NCI-H2081 (cell line): ENCODE results near the gene EFL1.
"Not testable (repeated sequence)": the region's sequence is repeated elsewhere in the genome, so short reads cannot be mapped to it uniquely, and the experiment has no call there.

Source experiments
- DNase-seq, 2 experiments: peaks; one replicate each; lab custom pipeline; 2025; lab: John Stamatoyannopoulos, UW

The EFL1 gene

DNA sequence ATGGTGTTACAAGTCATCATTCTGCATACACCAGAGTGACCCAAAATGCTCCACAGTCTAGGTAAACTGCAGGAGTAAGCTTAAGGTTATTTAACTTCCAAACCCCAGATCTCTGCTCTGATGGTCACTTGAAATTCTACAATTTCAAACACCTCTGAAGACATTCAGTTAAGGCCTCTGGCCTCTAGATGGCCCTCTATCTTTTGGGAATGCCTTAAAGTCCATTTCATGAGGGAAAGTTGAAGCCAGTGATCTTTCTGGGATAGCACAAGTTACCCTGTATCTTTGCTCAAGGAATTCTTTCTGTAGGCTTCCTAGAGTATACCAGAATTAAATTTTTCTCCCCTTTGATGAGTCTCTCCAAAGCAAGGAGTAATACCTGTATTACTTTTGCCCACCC lies 18.7 kb upstream of the EFL1 start:
- DNase-seq = not testable (repeated sequence)

- DNase-seq = no peak
Measured at GRCh38 chr15:82275410-82275809, 12.9 kb upstream of the EFL1 start.

- no peak for DNase-seq
Measured at GRCh38 chr15:82272154-82272553, 9.6 kb upstream of the EFL1 start.

GRCh38 chr15:82268454-82268853 lies 5.9 kb upstream of the EFL1 start:
- not testable (repeated sequence) for DNase-seq

- DNase-seq = not testable (repeated sequence)
Measured at GRCh38 chr15:82267137-82267536, 4.6 kb upstream of the EFL1 start.

GRCh38 chr15:82263350-82263749 lies 816 bp upstream of the EFL1 start:
- DNase-seq = peak; percentile 9 to 49

DNA sequence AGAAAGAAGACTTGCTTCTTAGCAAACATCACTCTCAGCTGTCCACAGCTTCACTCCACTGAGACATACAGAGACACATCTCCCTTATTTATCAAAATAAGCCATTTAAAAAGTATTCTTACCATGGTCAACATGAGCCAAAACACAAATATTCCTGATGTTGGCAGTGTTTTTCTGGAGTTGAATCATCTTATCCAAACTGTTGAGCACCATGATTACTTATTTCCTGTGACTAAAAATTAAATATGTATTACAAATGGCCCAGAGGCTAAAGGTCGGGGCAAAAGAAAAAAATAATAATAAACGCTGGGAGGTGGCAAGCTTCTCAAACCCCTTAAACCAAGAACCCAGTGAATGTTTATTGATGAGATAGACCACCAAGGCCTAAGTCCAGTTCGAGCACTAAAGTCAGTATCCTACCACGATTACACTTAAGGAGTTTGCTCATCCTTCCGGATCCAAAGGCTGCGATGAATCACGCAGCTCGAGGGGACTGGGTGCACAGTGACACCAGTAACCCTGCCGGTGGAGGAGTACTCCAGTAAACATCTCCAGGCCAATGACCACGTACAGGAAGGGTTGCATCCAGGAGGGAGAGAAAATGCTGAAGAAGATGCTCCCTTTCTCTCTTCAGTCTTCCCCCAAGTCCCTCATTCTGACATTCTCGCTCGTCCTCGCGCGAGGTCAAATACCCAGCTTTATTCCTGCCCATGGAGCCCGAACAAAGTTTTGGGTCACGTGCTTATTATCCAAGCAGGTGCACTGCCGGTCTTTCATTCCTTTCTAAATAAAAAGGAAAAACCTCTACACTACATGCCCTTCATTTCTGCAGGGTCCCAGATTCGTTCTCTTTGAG lies 740 bp downstream of the EFL1 start:
- peak in 1 of 2 experiments; percentile 28 for DNase-seq

- DNase-seq = not testable (repeated sequence)
Measured at GRCh38 chr15:82248261-82248660, 14.3 kb downstream of the EFL1 start.

- DNase-seq = not testable (repeated sequence)
Measured at GRCh38 chr15:82245956-82246355, 16.6 kb downstream of the EFL1 start.

DNA sequence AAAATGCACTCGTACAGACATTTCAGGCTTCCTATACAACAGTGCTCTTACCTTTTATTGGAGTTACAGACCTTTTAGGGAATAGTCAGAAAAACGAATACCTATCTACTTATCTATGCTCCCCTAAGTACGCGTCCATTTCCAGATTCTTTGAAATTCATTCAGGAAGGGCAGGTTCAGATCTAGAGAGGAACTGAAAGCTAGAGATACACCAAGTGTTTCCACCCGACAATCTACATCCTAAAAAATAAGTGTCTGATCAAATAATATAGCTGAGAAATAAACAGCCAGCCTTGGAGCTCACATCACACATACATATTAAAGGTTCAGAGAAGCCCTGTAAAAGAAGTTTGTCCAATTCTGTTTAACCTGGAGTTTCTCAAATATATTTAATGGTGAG lies 18.9 kb downstream of the EFL1 start:
- not testable (repeated sequence) for DNase-seq

GRCh38 chr15:82241836-82242499 lies 20.6 kb downstream of the EFL1 start:
- not testable (repeated sequence) for DNase-seq

DNA sequence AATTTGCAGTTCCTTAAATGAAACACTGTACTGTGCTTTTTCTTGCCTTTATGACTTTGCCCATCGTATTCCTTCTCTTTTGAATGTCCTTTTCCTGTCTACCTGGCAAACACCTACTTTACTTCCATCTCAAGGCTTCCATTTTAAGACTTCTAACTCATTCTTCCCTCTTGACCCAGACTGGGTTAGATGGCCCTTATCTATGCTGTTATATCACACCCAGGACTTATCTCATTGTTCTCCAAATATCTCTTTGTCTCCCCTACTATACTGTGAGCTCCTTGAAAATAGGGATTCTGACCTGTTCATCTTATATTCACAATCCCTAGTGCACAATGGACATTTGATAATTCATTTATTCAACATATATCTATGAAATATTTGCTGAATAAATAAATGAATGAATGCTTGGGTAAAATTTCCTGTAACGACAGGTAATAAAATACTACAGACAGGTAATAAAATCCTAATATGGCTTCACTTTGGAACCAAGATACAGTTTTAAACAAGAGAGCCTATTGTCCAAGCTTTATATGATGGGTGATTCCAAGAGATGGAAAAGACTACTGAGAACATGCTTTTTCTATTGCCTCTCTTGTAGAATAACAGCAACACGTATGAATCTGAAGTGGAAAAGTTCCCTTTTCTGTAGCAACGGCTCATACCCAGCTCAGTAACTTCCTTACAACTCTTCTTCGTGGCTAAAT lies 22.7 kb downstream of the EFL1 start:
- no peak for DNase-seq

- DNase-seq = not testable (repeated sequence)
Measured at GRCh38 chr15:82237944-82238534, 24.5 kb downstream of the EFL1 start.

- DNase-seq = no peak
Measured at GRCh38 chr15:82231842-82232241, 30.7 kb downstream of the EFL1 start.

DNA sequence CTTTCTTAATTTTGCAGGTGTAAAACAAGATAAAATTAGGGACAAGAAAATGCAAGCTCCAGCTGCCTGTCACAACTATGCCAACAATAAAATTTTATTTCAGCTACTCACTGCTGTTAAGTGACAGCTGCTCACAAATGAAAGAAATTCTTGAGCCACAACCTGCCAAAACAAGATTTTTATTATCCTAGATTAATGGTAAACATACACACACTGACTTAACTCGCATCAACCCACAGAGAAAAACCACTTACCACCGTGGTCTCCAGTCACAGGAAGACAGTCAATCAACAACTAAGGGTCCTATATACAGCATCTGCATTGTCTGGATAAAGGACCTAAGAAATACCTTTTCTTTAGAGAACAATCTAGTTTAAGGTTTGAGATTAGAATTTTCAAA lies 31.3 kb downstream of the EFL1 start:
- DNase-seq = no peak

DNA sequence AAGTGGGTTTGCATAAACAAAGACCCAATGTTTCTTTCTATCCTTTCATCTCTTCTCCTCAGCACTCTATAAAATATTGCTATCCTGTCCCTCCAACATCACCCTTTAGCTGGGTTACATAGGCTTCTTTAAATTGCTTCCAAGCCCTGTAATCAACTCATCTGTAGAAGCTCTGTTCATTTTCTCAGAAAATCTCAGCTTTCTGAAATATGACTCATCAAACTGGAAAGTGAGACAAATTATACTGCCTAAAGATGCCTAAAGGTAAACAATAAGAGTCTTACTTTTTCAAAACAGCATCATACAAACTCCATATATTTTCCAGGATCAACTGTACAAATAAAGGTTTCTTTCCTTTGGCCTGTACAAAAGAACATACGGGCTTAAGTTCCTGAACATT lies 33.8 kb downstream of the EFL1 start:
- DNase-seq = no peak

DNA sequence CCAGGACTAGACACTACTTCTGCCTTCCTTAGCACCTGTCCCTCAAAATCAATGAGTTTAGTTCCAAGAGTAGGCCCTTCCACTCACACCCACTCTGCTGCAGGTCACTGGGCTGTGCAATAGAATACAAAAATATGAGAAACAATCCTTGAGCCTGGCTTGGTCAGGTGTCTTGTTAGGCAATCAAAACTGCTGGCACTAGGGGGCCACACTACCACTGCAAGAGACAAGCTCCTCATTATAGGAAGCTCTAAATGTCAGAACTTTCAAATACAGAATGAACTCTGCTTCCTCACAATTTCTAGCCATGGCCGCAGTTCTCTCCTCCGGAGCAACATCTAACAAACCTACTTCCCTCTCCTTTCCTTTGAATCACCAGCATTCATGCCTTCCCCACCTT lies 41.0 kb downstream of the EFL1 start:
- peak in 1 of 2 experiments; percentile 23 for DNase-seq

DNA sequence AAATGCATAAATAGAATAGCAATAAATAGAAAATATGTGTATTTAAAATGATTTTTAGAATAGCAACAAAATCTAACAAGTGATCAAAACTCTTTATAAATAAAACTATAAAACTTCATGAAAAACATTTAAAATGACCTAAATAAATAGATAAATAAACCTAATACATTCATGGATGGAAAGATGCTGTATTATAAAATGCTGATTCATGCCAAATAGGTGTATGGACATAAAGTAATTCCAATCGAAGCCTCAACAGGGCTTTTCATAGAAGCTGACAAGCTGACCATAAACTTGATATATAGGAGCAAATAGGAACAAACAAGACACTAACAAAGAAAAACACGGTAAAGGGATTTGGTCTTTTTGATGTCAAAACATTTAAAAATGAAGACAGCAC lies 46.4 kb downstream of the EFL1 start:
- DNase-seq = not testable (repeated sequence)

DNA sequence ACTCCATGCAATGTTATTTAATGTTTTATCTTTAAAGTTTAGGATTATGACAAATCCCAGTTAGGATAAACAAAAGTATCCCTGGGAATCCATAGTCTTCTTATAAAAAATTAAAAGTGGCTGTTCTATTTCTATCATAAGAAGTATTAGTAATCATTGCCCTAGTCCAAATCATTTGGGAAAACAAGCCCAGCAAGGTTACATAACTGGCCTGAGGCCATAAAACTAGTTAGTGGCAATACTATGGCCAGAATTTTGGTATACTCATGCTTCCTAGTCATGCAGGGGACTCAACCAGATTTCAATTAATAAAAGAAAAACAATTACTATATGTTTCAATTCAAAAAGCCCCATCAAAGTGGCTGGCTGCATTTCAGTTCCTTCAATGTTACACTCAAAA lies 50.3 kb downstream of the EFL1 start:
- DNase-seq = not testable (repeated sequence)

DNA sequence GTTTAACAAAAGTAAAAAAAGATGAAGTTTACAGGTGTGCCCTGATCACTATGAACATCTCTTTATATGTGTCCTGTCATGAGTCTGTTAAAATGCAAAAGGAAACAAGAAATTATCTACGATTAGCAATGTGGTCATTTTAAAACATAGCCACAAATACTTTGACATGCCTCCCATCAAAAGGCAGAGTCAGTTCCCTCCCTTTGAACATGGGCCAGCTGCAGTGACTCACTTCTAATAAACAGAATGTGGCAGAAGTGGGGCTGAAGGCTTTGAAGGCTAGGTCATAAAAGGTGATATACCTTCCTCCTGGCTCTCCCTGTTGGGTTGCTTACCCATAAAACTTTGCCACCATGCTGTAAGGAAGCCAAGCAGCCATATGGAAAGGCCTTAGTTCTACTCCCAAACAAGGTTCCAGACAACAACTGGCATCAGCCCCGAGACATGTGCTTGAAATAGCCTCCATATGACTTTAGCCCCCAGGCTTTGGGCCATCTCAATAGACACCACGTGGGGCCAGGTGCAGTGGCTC lies 52.4 kb downstream of the EFL1 start:
- not testable (repeated sequence) for DNase-seq

- DNase-seq = not testable (repeated sequence)
Measured at GRCh38 chr15:82204575-82204974, 58.0 kb downstream of the EFL1 start.
